HG02852 (cell line): ENCODE data around the gene OR7G1.
"Not testable (repeated sequence)": the region's sequence is repeated elsewhere in the genome, so short reads cannot be mapped to it uniquely, and the experiment has no call there.

Source experiments
- ATAC-seq: cut with Tn5 transposase; IDR thresholded peaks from one replicate; pipeline ENCODE4 v1.9.1; 2021; ENCODE audit warnings: mild to moderate bottlenecking, moderate library complexity; ENCODE audit not compliant: unreplicated experiment

The OR7G1 gene

DNA sequence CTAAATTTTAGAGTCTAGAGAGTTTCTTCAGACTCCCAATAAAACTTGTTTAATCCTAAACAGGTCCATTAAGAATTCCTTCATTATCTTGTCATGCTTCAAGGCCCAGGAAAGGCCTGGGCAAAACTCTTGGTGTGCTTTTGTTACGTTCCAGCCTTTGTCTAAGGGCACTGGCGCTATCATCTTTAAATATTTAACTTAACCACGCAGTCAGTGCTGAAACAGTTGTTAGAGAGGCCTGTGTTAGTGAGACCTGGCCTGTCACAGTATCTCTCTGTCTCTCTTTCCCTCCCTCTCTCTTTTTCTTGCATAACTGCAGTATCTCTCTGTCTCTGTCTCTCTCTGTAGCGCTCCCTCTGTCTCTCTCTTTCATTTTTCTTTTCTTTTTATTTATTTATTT is 36.9 kb downstream of the OR7G1 start:
- ATAC-seq: no peak

GRCh38 chr19:9076901-9077300 is 38.7 kb downstream of the OR7G1 start:
- ATAC-seq: no peak

- ATAC-seq: no peak
These were observed 40.3 kb downstream of the OR7G1 start for GRCh38 chr19:9075064-9075949.

DNA sequence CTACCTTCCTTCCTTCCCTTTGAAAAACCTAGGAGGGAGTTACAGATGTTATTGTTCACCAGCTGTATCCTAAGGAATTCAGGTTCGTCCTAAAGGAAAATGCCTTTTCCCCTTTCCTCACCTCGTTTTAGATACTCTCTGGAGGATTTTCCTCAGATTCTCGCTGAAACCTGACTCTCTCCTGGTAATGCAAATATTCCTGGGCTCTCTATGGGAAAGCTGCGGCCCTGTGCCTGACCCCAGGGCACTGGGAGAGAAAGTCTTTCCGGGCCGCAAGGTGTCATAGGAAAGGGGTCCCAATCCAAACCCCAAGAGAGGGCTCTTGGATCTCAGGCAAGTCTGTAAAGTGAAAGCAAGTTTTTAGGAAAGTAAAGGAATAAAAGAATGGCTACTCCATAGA is 41.8 kb downstream of the OR7G1 start:
- ATAC-seq: no peak

GRCh38 chr19:9071720-9072119 is 43.8 kb downstream of the OR7G1 start:
- ATAC-seq: not testable (repeated sequence)

DNA sequence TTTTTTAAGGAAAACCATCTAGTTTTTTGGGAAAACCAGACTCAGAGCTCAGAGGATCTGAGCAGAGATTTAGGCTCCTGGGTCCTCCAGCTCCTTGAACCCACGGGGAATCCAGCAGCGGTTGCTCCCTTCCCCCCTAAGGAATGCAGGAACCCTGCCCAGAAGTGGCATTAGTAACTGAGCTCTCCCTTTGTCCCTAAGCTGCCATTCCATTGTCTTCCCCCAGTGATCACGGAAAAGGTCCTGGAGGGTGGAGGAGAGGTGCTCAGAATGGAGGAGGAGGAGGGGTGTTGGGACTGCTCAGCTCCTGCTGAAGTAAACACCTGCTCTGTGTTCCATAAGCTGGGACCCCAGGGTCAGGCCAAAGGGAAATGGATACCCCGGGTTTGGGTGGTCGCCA is 45.5 kb downstream of the OR7G1 start:
- no peak for ATAC-seq

DNA sequence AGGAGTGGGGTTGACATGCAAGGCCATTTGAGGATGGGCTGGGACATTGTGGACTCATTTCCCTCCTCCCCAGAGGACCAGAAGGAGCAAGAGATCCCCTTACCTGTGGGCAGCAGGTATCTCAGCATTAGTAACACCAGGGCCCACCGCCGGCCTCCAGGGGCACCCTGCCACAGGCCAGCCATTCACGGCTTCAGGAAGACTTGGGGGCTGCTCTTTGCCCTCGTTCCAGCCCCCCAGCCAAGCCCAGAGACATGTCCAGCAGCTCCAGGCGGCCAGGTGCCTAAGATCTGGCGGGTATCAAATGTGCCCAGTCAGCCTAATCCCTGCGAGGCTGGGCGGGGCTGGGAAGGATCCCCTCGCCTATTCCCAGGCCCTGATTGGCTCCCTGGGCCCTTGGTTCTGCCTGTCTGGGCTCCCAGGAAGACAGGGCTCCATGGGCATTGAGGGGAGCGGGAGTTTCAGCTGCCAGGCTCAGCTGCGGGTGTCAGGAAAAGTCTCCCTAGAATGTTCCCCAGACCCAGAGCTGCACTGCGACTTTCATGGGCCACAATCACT is 50.0 kb downstream of the OR7G1 start:
- no peak for ATAC-seq
